ENCODE data around the gene KDM4B. TPM values are rescaled to one million over a fixed set of nuclear protein-coding genes. Genes with fewer than 3 reads are reported as not detected.

KDM4B gene
- total and polyA plus RNA-seq, 3 donors from 2014 or later: 33.3 to 72.7 (median 67.7) TPM

DNA sequence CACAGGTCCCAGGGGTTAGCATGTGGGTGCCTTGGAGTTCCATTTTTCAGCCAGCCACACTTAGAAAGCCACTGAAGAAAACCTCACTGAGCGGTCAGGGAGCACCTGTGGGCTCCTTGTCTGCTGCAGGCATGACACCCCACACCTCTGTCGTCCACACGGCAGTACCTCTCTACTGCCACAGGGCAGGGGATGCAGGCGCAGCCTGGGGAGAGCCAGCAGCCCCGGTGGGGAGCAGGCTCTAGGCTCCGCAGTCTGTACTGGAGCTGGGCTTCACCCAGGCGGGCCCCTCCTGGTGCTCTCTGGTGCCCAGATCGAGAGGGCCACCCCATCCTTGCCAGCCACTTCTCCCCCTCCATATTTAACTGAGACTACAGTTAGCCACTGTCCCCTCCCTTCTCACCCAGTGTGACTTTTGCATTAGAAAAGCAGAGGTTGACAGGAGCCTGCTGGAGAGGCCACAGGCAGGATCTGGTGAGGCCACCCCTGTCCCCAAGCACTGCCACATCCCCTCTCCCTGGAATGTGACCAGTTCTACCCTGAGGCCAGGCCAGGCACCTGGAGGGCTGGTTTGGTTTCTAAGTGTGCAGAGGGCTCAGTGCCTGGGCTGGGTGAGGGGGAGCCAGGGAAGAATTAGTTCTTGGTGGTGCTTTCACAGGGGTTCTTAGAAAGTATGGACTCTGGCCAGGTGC lies 104.4 kb downstream of the KDM4B start:
- TF ChIP-seq, protein P1, sequence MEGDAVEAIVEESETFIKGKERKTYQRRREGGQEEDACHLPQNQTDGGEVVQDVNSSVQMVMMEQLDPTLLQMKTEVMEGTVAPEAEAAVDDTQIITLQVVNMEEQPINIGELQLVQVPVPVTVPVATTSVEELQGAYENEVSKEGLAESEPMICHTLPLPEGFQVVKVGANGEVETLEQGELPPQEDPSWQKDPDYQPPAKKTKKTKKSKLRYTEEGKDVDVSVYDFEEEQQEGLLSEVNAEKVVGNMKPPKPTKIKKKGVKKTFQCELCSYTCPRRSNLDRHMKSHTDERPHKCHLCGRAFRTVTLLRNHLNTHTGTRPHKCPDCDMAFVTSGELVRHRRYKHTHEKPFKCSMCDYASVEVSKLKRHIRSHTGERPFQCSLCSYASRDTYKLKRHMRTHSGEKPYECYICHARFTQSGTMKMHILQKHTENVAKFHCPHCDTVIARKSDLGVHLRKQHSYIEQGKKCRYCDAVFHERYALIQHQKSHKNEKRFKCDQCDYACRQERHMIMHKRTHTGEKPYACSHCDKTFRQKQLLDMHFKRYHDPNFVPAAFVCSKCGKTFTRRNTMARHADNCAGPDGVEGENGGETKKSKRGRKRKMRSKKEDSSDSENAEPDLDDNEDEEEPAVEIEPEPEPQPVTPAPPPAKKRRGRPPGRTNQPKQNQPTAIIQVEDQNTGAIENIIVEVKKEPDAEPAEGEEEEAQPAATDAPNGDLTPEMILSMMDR (IDR thresholded peaks at IDR 0.05): no peak
- no peak for TF ChIP-seq POLR2A (IDR thresholded peaks at IDR 0.05)
- WGBS, 2 donors: 94% methylated on average over 6 to 8 of the region's 8 CpGs

DNA sequence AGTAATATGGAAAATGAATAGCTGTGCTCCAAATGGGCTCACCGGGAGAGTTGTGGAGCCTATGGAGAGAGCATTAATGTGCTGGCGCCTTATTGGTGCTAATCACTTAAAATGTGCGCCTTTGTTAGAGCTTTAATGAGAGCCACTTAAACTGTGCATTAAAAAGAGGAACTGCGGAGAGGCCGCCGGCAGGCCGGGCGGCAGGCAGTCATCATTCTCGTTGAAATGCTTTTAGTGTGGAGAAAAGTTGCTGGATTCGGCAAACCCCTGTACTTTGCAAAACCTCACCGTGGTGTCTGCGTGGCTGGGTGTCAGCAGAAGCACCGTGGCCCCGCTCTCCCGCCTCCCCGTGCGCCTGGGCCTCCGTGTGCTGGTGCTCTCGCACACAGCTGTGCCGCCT lies 105.5 kb downstream of the KDM4B start:
- no peaks in the 10 kb centered on the region for H3K4me1 ChIP-seq
- H3K9me3 ChIP-seq: no peaks in the 10 kb centered on the region
- no peaks in the 10 kb centered on the region for H3K36me3 ChIP-seq (ENCODE audit: low read depth, missing control alignments)
- intact Hi-C loops (cut with DNase I; ENCODE audit: low total_unique reads): no loop called here
- WGBS, 2 donors: 93% methylated on average over 7 to 20 of the region's 20 CpGs
- TF ChIP-seq POLR2A (IDR thresholded peaks at IDR 0.05): no peak
- TF ChIP-seq, protein P1 (IDR thresholded peaks at IDR 0.05): no peak
- no peaks in the 10 kb centered on the region for H3K27me3 ChIP-seq
- no peak for DNase-seq
- no peak overlapping the region for H3K4me3 ChIP-seq
- no peak overlapping the region for H3K27ac ChIP-seq

More for the DNA sequence above, 104.4 kb downstream of the KDM4B start:
- no peak for DNase-seq
- Histone ChIP-seq H3K9me3 (no peaks in the 10 kb centered on the region), H3K27ac (no peak overlapping the region), H3K27me3 (no peaks in the 10 kb centered on the region), H3K4me1 (peaks cover 5% of the 10 kb centered on the region), H3K4me3 (no peak overlapping the region), H3K36me3 (ENCODE audit: low read depth, missing control alignments) (no peaks in the 10 kb centered on the region)
- intact Hi-C loops (cut with DNase I; ENCODE audit: low total_unique reads): no loop called here

DNA sequence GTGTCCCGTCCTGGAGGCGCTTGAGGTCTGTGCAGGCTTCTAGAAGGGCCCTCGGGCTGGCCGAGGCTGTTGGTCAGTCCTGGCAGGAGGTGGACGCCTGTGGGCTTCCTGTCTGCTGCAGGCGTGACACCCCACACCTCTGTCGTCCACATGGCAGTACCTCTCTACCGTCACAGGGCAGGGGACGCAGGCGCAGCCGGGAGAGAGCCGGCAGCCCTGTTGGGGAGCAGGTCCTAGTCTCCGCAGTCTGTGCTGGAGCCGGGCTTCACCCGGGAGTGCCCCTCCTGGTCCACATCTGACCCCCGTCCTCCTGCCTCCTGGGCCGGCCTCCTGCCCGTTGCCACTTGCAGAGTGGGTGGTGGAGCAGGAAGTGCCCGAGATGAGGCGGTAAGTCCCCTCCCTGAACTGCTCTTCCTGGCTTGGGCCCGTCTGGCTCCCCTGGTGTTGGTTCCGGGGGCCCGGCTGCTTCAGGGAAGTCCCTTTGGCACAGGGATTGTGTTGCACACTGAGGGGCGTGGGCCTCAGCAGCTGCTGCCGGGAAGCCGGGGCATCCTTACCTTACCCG lies 106.0 kb downstream of the KDM4B start:
- intact Hi-C loops (cut with DNase I; ENCODE audit: low total_unique reads): no loop called here
- 91 to 94% methylated on average over 14 to 27 of the region's 27 CpGs for WGBS, 2 donors

DNA sequence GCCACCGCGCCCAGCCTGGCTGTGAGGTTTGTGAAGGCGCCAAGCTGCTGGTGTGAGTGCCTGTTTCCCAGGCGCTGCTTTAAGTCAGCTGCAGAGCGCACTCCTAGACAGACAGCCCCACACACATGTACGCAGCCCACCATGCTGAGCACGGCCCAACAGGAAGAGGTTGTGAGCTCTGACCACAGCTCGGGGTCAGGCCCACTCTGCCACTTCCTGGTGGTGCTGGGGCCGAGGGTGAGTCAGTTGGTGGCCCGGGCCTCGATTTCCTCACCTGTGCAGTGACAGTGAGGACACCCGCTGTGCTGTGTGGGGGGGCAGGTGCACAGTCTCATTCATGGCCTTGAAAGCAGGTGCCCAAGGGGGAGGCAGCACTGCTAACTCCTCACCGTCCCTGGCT lies 106.7 kb downstream of the KDM4B start:
- intact Hi-C loops (cut with DNase I; ENCODE audit: low total_unique reads): no loop called here
- H3K27ac ChIP-seq: no peak overlapping the region
- H3K4me3 ChIP-seq: no peak overlapping the region
- TF ChIP-seq, protein P1 (IDR thresholded peaks at IDR 0.05): no peak
- no peak for TF ChIP-seq POLR2A (IDR thresholded peaks at IDR 0.05)
- no peaks in the 10 kb centered on the region for H3K27me3 ChIP-seq
- no peak for DNase-seq
- no peaks in the 10 kb centered on the region for H3K36me3 ChIP-seq (ENCODE audit: low read depth, missing control alignments)
- no peaks in the 10 kb centered on the region for H3K9me3 ChIP-seq
- H3K4me1 ChIP-seq: no peaks in the 10 kb centered on the region
- WGBS, 2 donors: 77 to 87% methylated on average over 12 to 13 of the region's 13 CpGs

More for the DNA sequence above, 106.0 kb downstream of the KDM4B start:
- no peak for DNase-seq
- Histone ChIP-seq H3K27ac (no peak overlapping the region), H3K4me1 (no peaks in the 10 kb centered on the region), H3K36me3 (ENCODE audit: low read depth, missing control alignments) (no peaks in the 10 kb centered on the region), H3K4me3 (no peak overlapping the region), H3K9me3 (no peaks in the 10 kb centered on the region), H3K27me3 (no peaks in the 10 kb centered on the region)
- no peak for TF ChIP-seq POLR2A (IDR thresholded peaks at IDR 0.05)
- TF ChIP-seq, protein P1 (IDR thresholded peaks at IDR 0.05): no peak
